Activated CD8-positive, alpha-beta T cell treated with anti-CD3 and anti-CD28 coated beads, Interleukin-2, amount 10 ng/mL, durations not matched to agents 7 days and 5 days (primary cell): Measurements from ENCODE around the gene FNDC5. TPM values are rescaled to one million over a fixed set of nuclear protein-coding genes. Genes with fewer than 3 reads are reported as not detected.
A peak's percentile ranks its signal among the peaks of the same experiment; 100 is the strongest.

Experiments used
- ATAC-seq: fragments of 150-1000 bp; cut with Tn5 transposase; one replicate; pipeline ENCODE4 v1.10.0; 2021; ENCODE audit warnings: moderate library complexity
- CTCF ChIA-PET: fragments of 350-600 bp; sonication (Branson Sonifier 250); formaldehyde crosslinking; loops from one replicate; lab custom pipeline; 2021; ENCODE audit warnings: antibody characterized with exemption; lab: Charles Lee
- POLR2A ChIA-PET: fragments of 350-600 bp; sonication (Branson Sonifier 250); formaldehyde crosslinking; loops from one replicate; lab custom pipeline; 2021; ENCODE audit warnings: antibody characterized with exemption; lab: Charles Lee
- DNase-seq: peaks from one replicate; pipeline ENCODE4 v3.0.0-alpha.2; 2020
- H3K27ac Mint-ChIP-seq: one replicate; pipeline ENCODE4 v1.8.0; 2021; ENCODE audit warnings: mild to moderate bottlenecking, mixed read lengths
- H3K27me3 Mint-ChIP-seq: one replicate; pipeline ENCODE4 v1.8.0; 2021; ENCODE audit warnings: low read depth, mixed read lengths
- H3K36me3 Mint-ChIP-seq: one replicate; pipeline ENCODE4 v1.8.0; 2021; ENCODE audit warnings: low read depth, mixed read lengths
- H3K4me1 Mint-ChIP-seq: one replicate; pipeline ENCODE4 v1.8.0; 2021; ENCODE audit warnings: low read depth, mixed read lengths
- H3K4me3 Mint-ChIP-seq: one replicate; pipeline ENCODE4 v1.8.0; 2021; ENCODE audit warnings: mild to moderate bottlenecking, mixed read lengths
- H3K9me3 Mint-ChIP-seq: one replicate; pipeline ENCODE4 v1.8.0; 2022; ENCODE audit warnings: mixed read lengths; ENCODE audit not compliant: insufficient read depth
- total RNA-seq, 2 experiments: library from RNA; stranded (reverse); gene quantifications; one replicate each; pipeline ENCODE4 v1.2.3, GENCODE V29; 2021

The FNDC5 gene
- total RNA-seq, 2 experiments from 2014 or later, result not detected

GRCh38 chr1:32859915-32860314 lies 10.8 kb downstream of the FNDC5 start:
- Mint-ChIP-seq H3K27me3 (no peaks in the 10 kb centered on the region), H3K27ac (no peak overlapping the region), H3K9me3 (no peaks in the 10 kb centered on the region), H3K36me3 (peaks cover 46% of the 10 kb centered on the region), H3K4me1 (no peaks in the 10 kb centered on the region), H3K4me3 (no peak overlapping the region)
- POLR2A ChIA-PET, result no interaction called here
- ATAC-seq (no peak), DNase-seq (no peak)
- CTCF ChIA-PET, result interaction anchor here (1.1 to 1.4 kb wide), 2 partner anchors 17 to 148 kb away, joined by 3 to 5 read pairs; no protein-coding TSS in a partner anchor

GRCh38 chr1:32858791-32859190 lies 11.9 kb downstream of the FNDC5 start:
- H3K27me3 Mint-ChIP-seq, result no peaks in the 10 kb centered on the region
- no peak overlapping the region for H3K27ac Mint-ChIP-seq
- ChIA-PET POLR2A (interaction anchor here (0.6 kb wide), 1 partner anchor 487 kb away, joined by 3 read pairs; no protein-coding TSS in a partner anchor), CTCF (no interaction called here)
- ATAC-seq (no peak), DNase-seq (no peak)
- H3K4me1 Mint-ChIP-seq, result no peaks in the 10 kb centered on the region
- H3K9me3 Mint-ChIP-seq, result no peaks in the 10 kb centered on the region
- peaks cover 55% of the 10 kb centered on the region for H3K36me3 Mint-ChIP-seq
- H3K4me3 Mint-ChIP-seq, result no peak overlapping the region

GRCh38 chr1:32858136-32858535 lies 12.6 kb downstream of the FNDC5 start:
- no peak overlapping the region for H3K27ac Mint-ChIP-seq
- CTCF ChIA-PET, result no interaction called here
- peaks cover 59% of the 10 kb centered on the region for H3K36me3 Mint-ChIP-seq
- H3K27me3 Mint-ChIP-seq, result no peaks in the 10 kb centered on the region
- H3K4me3 Mint-ChIP-seq, result no peak overlapping the region
- ATAC-seq, result no peak
- no peaks in the 10 kb centered on the region for H3K4me1 Mint-ChIP-seq
- no peak for DNase-seq
- POLR2A ChIA-PET, result interaction anchor here (0.6 kb wide), 1 partner anchor 78 kb away, joined by 4 read pairs; no protein-coding TSS in a partner anchor
- H3K9me3 Mint-ChIP-seq, result no peaks in the 10 kb centered on the region

- Mint-ChIP-seq H3K4me3 (no peak overlapping the region), H3K4me1 (no peaks in the 10 kb centered on the region), H3K27me3 (no peaks in the 10 kb centered on the region), H3K36me3 (peaks cover 55% of the 10 kb centered on the region), H3K27ac (no peak overlapping the region), H3K9me3 (no peaks in the 10 kb centered on the region)
- DNase-seq (no peak), ATAC-seq (no peak)
- CTCF ChIA-PET, result no interaction called here
- POLR2A ChIA-PET, result no interaction called here
These were observed 14.7 kb downstream of the FNDC5 start for GRCh38 chr1:32855861-32856617.

- Mint-ChIP-seq H3K9me3 (no peaks in the 10 kb centered on the region), H3K4me3 (no peak overlapping the region), H3K36me3 (peaks cover 37% of the 10 kb centered on the region), H3K27ac (no peak overlapping the region), H3K4me1 (no peaks in the 10 kb centered on the region), H3K27me3 (no peaks in the 10 kb centered on the region)
- CTCF ChIA-PET, result no interaction called here
- DNase-seq, result no peak
- POLR2A ChIA-PET, result no interaction called here
- ATAC-seq, result no peak
These were observed 22.2 kb downstream of the FNDC5 start for GRCh38 chr1:32848354-32849063.

GRCh38 chr1:32831878-32832277 lies 38.8 kb downstream of the FNDC5 start:
- H3K9me3 Mint-ChIP-seq, result no peaks in the 10 kb centered on the region
- ChIA-PET CTCF (no interaction called here), POLR2A (interaction anchor here (0.6 kb wide), 1 partner anchor 47 kb away, joined by 3 read pairs; no protein-coding TSS in a partner anchor)
- no peak overlapping the region for H3K4me3 Mint-ChIP-seq
- peaks cover 5% of the 10 kb centered on the region for H3K4me1 Mint-ChIP-seq
- ATAC-seq (no peak), DNase-seq (no peak)
- no peaks in the 10 kb centered on the region for H3K27me3 Mint-ChIP-seq
- peaks cover 70% of the 10 kb centered on the region for H3K36me3 Mint-ChIP-seq
- no peak overlapping the region for H3K27ac Mint-ChIP-seq

- ATAC-seq, result no peak
- CTCF ChIA-PET, result interaction anchor here (1.2 to 2.0 kb wide), 3 partner anchors 9 to 226 kb away, joined by 3 to 10 read pairs (median 4); no protein-coding TSS in a partner anchor
- Mint-ChIP-seq H3K9me3 (no peaks in the 10 kb centered on the region), H3K4me1 (peaks cover 13% of the 10 kb centered on the region), H3K27me3 (no peaks in the 10 kb centered on the region), H3K4me3 (no peak overlapping the region), H3K27ac (no peak overlapping the region), H3K36me3 (peaks cover 71% of the 10 kb centered on the region)
- POLR2A ChIA-PET, result interaction anchor here (1.0 kb wide), 1 partner anchor 12 kb away, joined by 4 read pairs; no protein-coding TSS in a partner anchor
- no peak for DNase-seq
These were observed 40.4 kb downstream of the FNDC5 start for GRCh38 chr1:32830092-32830852.

GRCh38 chr1:32828341-32828740 lies 42.4 kb downstream of the FNDC5 start:
- Mint-ChIP-seq H3K4me1 (peaks cover 15% of the 10 kb centered on the region), H3K27ac (no peak overlapping the region), H3K4me3 (no peak overlapping the region), H3K36me3 (peaks cover 66% of the 10 kb centered on the region), H3K27me3 (no peaks in the 10 kb centered on the region), H3K9me3 (no peaks in the 10 kb centered on the region)
- ATAC-seq (no peak), DNase-seq (no peak)
- POLR2A ChIA-PET, result no interaction called here
- CTCF ChIA-PET, result interaction anchor here (0.9 to 2.0 kb wide), 2 partner anchors 44 to 47 kb away, joined by 4 to 10 read pairs; no protein-coding TSS in a partner anchor

- Mint-ChIP-seq H3K27ac (no peak overlapping the region), H3K9me3 (no peaks in the 10 kb centered on the region), H3K27me3 (no peaks in the 10 kb centered on the region), H3K4me1 (peaks cover 30% of the 10 kb centered on the region), H3K4me3 (no peak overlapping the region), H3K36me3 (peaks cover 58% of the 10 kb centered on the region)
- CTCF ChIA-PET, result no interaction called here
- POLR2A ChIA-PET, result no interaction called here
- DNase-seq, result no peak
- no peak for ATAC-seq
These were observed 45.5 kb downstream of the FNDC5 start for GRCh38 chr1:32825181-32825580.

- Mint-ChIP-seq H3K36me3 (peaks cover 48% of the 10 kb centered on the region), H3K4me3 (peak overlapping the region; percentile 84), H3K4me1 (peaks cover 49% of the 10 kb centered on the region), H3K9me3 (no peaks in the 10 kb centered on the region), H3K27me3 (no peaks in the 10 kb centered on the region), H3K27ac (peak overlapping the region; percentile 94)
- DNase-seq (peak; percentile 61), ATAC-seq (no peak)
- CTCF ChIA-PET, result interaction anchor here (1.0 to 1.9 kb wide), 3 partner anchors 53 to 308 kb away, joined by 3 to 6 read pairs (median 5); no protein-coding TSS in a partner anchor
- POLR2A ChIA-PET, result interaction anchor here (1.0 to 3.2 kb wide), 4 partner anchors 11 to 146 kb away, joined by 3 to 22 read pairs (median 4); no protein-coding TSS in a partner anchor
These were observed 51.7 kb downstream of the FNDC5 start for GRCh38 chr1:32818804-32819541.
